IPS-NIHi11 (cell line): Measurements from ENCODE around the gene AK1.

Experiments
- DNase-seq: peaks from one replicate; pipeline ENCODE4 v3.0.0; 2012; ENCODE audit warnings: mixed read lengths, low spot score

AK1 gene

GRCh38 chr9:127908660-127908926 lies 31.1 kb upstream of the AK1 start:
- DNase-seq, result no peak

- DNase-seq, result no peak
These were observed 30.6 kb upstream of the AK1 start for GRCh38 chr9:127907867-127908659.

- DNase-seq, result no peak
These were observed 28.3 kb upstream of the AK1 start for GRCh38 chr9:127905788-127906191.

- DNase-seq, result no peak
These were observed 27.7 kb upstream of the AK1 start for GRCh38 chr9:127905004-127905728.

- DNase-seq, result no peak
These were observed 27.1 kb upstream of the AK1 start for GRCh38 chr9:127904561-127905003.

- peak; percentile 63 for DNase-seq
These were observed 26.3 kb upstream of the AK1 start for GRCh38 chr9:127903557-127904475.

- peak; percentile 93 for DNase-seq
These were observed 21.9 kb upstream of the AK1 start, which contains the start of gene ST6GALNAC6 for GRCh38 chr9:127899128-127899943. Gene ST6GALNAC6 (minus strand): TSS chr9:127899603. CDS start chr9:127897981, 1,622 bp downstream.

GRCh38 chr9:127898433-127899127 lies 21.1 kb upstream of the AK1 start:
- no peak for DNase-seq

GRCh38 chr9:127897193-127897692 lies 19.8 kb upstream of the AK1 start:
- peak; percentile 96 for DNase-seq

- no peak for DNase-seq
These were observed 19.1 kb upstream of the AK1 start for GRCh38 chr9:127896395-127897192.

- no peak for DNase-seq
These were observed 18.3 kb upstream of the AK1 start for GRCh38 chr9:127895811-127896210.

- DNase-seq, result no peak
These were observed 15.9 kb upstream of the AK1 start for GRCh38 chr9:127893392-127893791.

- no peak for DNase-seq
These were observed 15.4 kb upstream of the AK1 start for GRCh38 chr9:127892831-127893230.

GRCh38 chr9:127890053-127890452 lies 12.6 kb upstream of the AK1 start:
- DNase-seq, result no peak

GRCh38 chr9:127887792-127888191 lies 10.3 kb upstream of the AK1 start:
- DNase-seq, result no peak

GRCh38 chr9:127886401-127886972 lies 9.0 kb upstream of the AK1 start:
- DNase-seq, result peak; percentile 61

GRCh38 chr9:127885508-127886281 lies 8.2 kb upstream of the AK1 start:
- DNase-seq, result no peak

GRCh38 chr9:127884976-127885490 lies 7.6 kb upstream of the AK1 start:
- DNase-seq, result no peak
